Measurements from ENCODE around the gene EPN1. TPM values are rescaled to one million over a fixed set of nuclear protein-coding genes. Genes with fewer than 3 reads are reported as not detected.

The EPN1 gene
- total RNA-seq, 1 donor from 2014 or later: 65.2 TPM

- POLR2A ChIA-PET: no interaction called here
- no peak overlapping the region for H3K27ac Mint-ChIP-seq
Observed at GRCh38 chr19:55691561-55692481, 16.8 kb downstream of the EPN1 start.

GRCh38 chr19:55692681-55693081, 17.7 kb downstream of the EPN1 start:
- Mint-ChIP-seq H3K36me3 (ENCODE audit: low read depth) (peaks cover 70% of the 10 kb centered on the region), H3K9me3 (no peaks in the 10 kb centered on the region), H3K4me3 (no peak overlapping the region), H3K27me3 (no peaks in the 10 kb centered on the region), H3K4me1 (peaks cover 16% of the 10 kb centered on the region), H3K27ac (no peak overlapping the region)
- ChIA-PET CTCF (no interaction called here), POLR2A (no interaction called here)
- intact Hi-C loops (cut with micrococcal nuclease): no loop called here
- no peak for TF ChIP-seq CTCF (IDR thresholded peaks at IDR 0.05)
- ATAC-seq (ENCODE audit: low read depth): no peak
- DNase-seq: no peak

More at GRCh38 chr19:55691561-55692481, 16.8 kb downstream of the EPN1 start:
- DNase-seq (no peak), ATAC-seq (ENCODE audit: low read depth) (no peak)
- no peak for TF ChIP-seq CTCF (IDR thresholded peaks at IDR 0.05)
- H3K4me3 Mint-ChIP-seq: no peak overlapping the region
- peaks cover 22% of the 10 kb centered on the region for H3K4me1 Mint-ChIP-seq
- intact Hi-C loops (cut with micrococcal nuclease): no loop called here
- H3K27me3 Mint-ChIP-seq: no peaks in the 10 kb centered on the region
- no peaks in the 10 kb centered on the region for H3K9me3 Mint-ChIP-seq
- peaks cover 68% of the 10 kb centered on the region for H3K36me3 Mint-ChIP-seq (ENCODE audit: low read depth)
- CTCF ChIA-PET: no interaction called here

GRCh38 chr19:55693336-55693974, 18.4 kb downstream of the EPN1 start:
- no peak overlapping the region for H3K27ac Mint-ChIP-seq
- H3K9me3 Mint-ChIP-seq: no peaks in the 10 kb centered on the region
- POLR2A ChIA-PET: no interaction called here
- DNase-seq (no peak), ATAC-seq (ENCODE audit: low read depth) (no peak)
- intact Hi-C loops (cut with micrococcal nuclease): no loop called here
- no peaks in the 10 kb centered on the region for H3K27me3 Mint-ChIP-seq
- H3K4me3 Mint-ChIP-seq: no peak overlapping the region
- TF ChIP-seq CTCF (IDR thresholded peaks at IDR 0.05): no peak
- H3K4me1 Mint-ChIP-seq: peaks cover 9% of the 10 kb centered on the region
- CTCF ChIA-PET: no interaction called here
- H3K36me3 Mint-ChIP-seq (ENCODE audit: low read depth): peaks cover 68% of the 10 kb centered on the region

DNA sequence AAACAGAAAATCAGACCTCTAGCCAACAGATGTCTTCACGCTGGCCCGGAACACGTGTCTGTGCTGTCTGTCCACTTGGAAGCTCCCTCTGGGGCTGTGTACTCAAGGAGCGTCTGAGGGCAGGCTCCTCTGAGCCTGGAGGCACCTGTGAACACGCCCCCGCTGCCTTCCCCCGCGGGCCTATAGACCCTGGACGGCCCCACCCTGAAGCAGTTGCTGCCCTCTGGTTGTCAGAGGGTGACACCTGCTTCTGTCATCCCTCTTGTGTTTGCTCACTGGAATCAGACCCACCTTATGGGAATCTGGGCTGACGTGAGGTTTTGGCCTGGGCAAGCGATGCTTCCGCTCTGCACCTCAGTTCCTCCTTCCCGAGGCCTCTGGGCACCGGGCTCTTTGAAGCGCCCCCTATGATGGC, 19.2 kb downstream of the EPN1 start:
- Mint-ChIP-seq H3K4me3 (no peak overlapping the region), H3K36me3 (ENCODE audit: low read depth) (peaks cover 70% of the 10 kb centered on the region), H3K27me3 (no peaks in the 10 kb centered on the region), H3K27ac (no peak overlapping the region), H3K9me3 (no peaks in the 10 kb centered on the region), H3K4me1 (peaks cover 1% of the 10 kb centered on the region)
- ATAC-seq (ENCODE audit: low read depth): no peak
- ChIA-PET POLR2A (no interaction called here), CTCF (no interaction called here)
- no peak for TF ChIP-seq CTCF (IDR thresholded peaks at IDR 0.05)
- no peak for DNase-seq
- intact Hi-C loops (cut with micrococcal nuclease): no loop called here

GRCh38 chr19:55694656-55695491, 19.8 kb downstream of the EPN1 start:
- intact Hi-C loops (cut with micrococcal nuclease): no loop called here
- Mint-ChIP-seq H3K4me3 (no peak overlapping the region), H3K27ac (no peak overlapping the region), H3K9me3 (no peaks in the 10 kb centered on the region), H3K36me3 (ENCODE audit: low read depth) (peaks cover 70% of the 10 kb centered on the region), H3K4me1 (no peaks in the 10 kb centered on the region), H3K27me3 (no peaks in the 10 kb centered on the region)
- no peak for ATAC-seq (ENCODE audit: low read depth)
- TF ChIP-seq CTCF (IDR thresholded peaks at IDR 0.05): no peak
- no peak for DNase-seq
- ChIA-PET POLR2A (no interaction called here), CTCF (no interaction called here)

Measured in activated B cell treated with CpG ODN at 0.5 μM for 24 hours (primary cell).